ENCODE measurements around the gene FN1.
A peak's percentile ranks its signal among the peaks of the same experiment; 100 is the strongest.
"Not testable (repeated sequence)": the region's sequence is repeated elsewhere in the genome, so short reads cannot be mapped to it uniquely, and the experiment has no call there.

The FN1 gene

DNA sequence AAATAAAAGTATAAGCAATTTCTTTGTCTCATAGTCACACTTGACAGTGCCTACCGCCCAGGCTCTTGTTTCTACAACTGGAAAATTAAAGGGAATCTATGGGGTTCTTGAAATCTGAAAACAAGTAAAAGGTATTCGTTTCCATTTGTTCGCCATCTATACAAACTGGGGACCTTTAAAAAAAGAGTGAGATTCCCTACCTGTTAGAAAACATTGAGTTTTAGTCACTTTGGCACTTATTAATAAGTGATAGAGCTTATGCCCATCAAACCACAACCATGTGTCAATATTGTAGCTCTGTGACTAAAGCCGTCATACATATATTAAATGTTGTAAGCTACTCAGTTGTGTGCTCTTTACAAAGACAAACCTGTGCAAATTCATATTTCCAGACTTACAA is 13.2 kb downstream of the FN1 start:
- no peak for DNase-seq (ENCODE audit: low spot score)

GRCh38 chr2:215421859-215422461 is 13.9 kb downstream of the FN1 start:
- no peak for DNase-seq (ENCODE audit: low spot score)

DNA sequence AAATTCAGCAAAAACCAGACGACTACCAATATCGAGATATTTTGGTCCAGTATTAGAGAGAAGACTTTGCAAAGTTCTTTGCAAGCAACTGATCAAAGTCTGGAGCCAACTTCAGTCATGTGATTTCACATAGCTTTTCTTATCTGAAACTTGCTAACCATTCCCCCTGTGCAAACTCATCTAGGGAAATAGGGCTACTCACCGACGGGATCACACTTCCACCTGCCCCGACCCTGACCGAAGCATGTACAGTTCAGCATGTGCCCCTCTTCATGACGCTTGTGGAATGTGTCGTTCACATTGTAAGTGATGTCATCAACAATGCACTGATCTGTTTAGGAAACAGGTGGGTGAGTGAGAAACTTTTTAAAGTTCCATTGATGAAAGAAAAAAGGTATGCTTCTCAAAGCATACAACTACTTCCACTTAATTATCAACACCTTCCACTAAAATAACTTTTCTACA is 15.4 kb downstream of the FN1 start:
- DNase-seq (ENCODE audit: low spot score), result no peak

- no peak for DNase-seq (ENCODE audit: low spot score)
These were observed 15.9 kb downstream of the FN1 start for GRCh38 chr2:215419769-215420470.

DNA sequence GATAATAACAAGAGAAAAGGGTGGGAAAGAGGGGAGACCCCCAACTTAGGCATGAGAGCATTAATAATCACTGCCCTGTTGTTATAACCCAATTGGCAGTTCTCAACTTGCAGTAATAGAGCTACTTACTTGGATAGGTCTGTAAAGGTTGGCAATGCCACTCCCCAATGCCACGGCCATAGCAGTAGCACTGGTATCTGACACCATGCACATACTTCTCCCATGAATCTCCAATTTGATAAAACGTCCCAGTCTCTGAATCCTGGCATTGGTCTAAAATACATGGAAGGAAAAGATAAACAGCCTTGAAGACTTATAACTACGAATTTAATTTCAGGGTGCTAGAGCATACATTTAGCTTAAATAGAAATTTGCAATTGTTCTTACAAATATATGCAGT is 16.8 kb downstream of the FN1 start:
- DNase-seq (ENCODE audit: low spot score), result no peak

DNA sequence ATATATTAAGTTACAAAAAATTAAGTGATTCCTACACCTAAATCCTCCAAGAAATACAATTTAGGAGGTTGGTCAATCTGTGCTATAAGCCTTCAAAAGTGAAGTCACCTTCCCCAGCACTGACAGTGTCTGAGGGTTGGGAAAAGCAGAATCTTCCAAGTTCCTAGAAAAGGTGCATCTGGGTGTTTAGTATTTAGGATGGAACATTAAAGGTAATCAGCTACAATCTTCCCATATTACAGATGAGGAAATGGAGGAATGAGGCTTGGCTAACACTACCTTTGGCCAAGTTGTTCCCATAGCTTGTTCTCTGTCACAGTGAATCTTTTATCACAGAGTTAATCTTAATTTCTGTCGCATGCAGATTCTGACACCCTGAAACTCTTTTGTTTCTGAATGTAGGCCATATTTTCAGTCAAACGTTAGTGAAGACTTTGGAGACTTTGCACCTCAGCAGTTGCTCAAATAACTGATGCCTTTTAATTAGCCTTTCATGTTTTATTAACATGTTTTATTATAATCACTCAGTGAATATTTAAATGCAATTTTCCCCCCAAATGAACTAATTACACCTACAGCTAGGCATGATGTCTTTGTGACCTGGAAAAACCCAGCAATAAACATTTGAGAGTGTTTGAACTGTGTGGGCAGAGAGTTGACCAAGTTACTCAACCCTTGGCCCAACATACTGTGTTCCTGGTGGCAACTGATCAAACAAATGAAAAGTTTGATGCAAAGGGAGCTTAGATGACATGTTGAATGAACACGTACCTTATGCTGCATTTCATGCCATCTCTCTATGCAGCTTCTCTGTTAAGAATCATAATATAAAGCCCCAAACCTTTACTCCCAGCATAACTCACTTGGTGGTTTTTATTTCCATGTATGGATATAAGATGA is 17.6 kb downstream of the FN1 start:
- DNase-seq (ENCODE audit: low spot score), result no peak

DNA sequence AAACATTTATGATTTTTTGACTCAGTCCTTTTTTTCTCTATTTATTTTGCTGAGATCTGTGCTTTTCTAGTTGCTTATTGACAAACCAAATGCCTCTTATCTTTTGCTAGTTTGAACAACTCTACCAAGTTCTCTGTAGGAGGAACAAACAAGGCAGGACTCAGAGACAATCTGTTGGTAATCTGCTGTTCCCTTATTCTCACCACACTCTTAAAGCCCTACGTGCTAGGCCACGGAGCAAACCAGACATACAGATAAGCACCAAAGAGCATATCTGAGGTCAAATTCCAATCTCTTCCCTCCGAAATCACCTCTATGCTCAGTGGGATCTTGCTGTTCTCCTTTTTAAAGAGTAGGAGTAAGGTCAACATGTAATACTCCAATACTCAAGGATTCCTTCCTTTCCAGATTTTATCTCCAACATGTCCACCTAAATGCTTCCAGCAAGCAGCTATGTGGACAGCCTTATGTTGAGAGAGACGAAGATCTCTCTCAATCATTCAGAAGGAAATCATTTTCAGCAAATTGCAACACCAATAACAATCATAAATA is 18.4 kb downstream of the FN1 start:
- no peak for DNase-seq (ENCODE audit: low spot score)

DNA sequence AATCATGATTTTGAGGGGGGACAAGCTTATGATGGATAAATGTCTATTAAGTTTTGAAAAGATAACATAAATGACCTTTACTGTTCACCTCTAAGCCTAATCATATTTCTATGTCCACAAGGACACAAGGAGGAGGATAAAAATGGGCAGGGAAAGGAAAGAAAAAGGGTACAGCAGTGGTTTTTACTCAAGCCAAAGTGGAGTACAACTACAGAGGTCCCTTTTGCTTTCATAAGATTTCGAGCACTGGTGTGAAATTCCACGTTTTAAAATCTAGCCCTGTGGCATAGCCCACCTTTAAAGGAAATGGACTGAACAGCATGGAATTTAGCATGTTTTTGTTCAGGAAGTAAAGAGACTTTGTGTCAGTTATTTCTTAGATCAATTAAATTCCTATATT is 19.2 kb downstream of the FN1 start:
- no peak for DNase-seq (ENCODE audit: low spot score)

- DNase-seq (ENCODE audit: low spot score), result no peak
These were observed 19.9 kb downstream of the FN1 start for GRCh38 chr2:215415820-215416577.

- no peak for DNase-seq (ENCODE audit: low spot score)
These were observed 20.6 kb downstream of the FN1 start for GRCh38 chr2:215415218-215415617.

GRCh38 chr2:215414674-215415073 is 21.2 kb downstream of the FN1 start:
- no peak for DNase-seq (ENCODE audit: low spot score)

GRCh38 chr2:215413974-215414373 is 21.9 kb downstream of the FN1 start:
- no peak for DNase-seq (ENCODE audit: low spot score)

- no peak for DNase-seq (ENCODE audit: low spot score)
These were observed 22.4 kb downstream of the FN1 start for GRCh38 chr2:215413484-215413777.

GRCh38 chr2:215411941-215412743 is 23.7 kb downstream of the FN1 start:
- DNase-seq (ENCODE audit: low spot score), result no peak

GRCh38 chr2:215410932-215411285 is 25.0 kb downstream of the FN1 start:
- DNase-seq (ENCODE audit: low spot score), result peak; percentile 65

GRCh38 chr2:215410181-215410931 is 25.5 kb downstream of the FN1 start:
- not testable (repeated sequence) for DNase-seq (ENCODE audit: low spot score)

DNA sequence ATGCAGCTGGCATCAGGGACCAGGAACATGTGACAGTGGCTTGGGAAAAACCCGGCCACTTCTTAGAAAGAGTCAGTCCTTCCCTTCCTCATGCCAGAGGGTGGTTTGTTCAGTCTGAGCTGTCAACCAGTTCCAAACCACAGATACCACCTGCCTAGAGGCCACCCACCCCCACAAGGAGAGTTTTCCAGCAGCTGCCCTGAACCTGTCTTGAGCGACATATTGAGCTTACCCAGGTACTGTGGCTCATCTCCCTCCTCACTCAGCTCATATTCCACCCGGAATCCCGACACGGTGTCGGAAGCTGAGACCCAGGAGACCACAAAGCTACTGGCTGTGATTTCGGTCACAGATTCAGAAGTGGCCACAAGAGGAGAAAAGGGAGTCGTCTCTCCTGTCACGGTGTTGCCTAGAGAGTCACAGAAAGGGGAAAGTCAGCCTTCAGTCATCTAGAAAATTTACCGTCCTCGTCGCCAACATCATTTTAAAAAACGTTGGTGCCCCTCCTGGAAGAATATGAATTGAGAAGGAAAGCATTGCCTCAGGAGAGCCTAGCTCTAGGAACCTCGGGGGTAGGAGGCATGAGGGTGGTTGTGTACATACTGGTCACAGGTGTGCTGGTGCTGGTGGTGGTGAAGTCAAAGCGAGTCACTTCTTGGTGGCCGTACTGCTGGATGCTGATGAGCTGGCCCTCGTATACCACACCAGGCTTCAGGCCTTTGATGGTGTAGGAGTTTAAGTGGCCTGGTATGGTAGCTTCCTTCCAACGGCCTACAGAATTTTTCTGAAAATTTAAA is 26.3 kb downstream of the FN1 start:
- peak; percentile 57 for DNase-seq (ENCODE audit: low spot score)

- not testable (repeated sequence) for DNase-seq (ENCODE audit: low spot score)
These were observed 27.4 kb downstream of the FN1 start for GRCh38 chr2:215408441-215408840.

- no peak for DNase-seq (ENCODE audit: low spot score)
These were observed 28.1 kb downstream of the FN1 start for GRCh38 chr2:215407590-215408264.
